Osteoblast (primary cell): ENCODE data around the gene DSCAML1. TPM values are rescaled to one million over a fixed set of nuclear protein-coding genes. Genes with fewer than 3 reads are reported as not detected.

Experiments
- DNase-seq: peaks from one replicate; pipeline ENCODE4 v3.0.0; 2011; ENCODE audit warnings: low spot score, mixed read lengths; ENCODE audit not compliant: insufficient read length; ENCODE audit errors: missing footprints
- H2AFZ ChIP-seq: 2 replicates; pipeline ENCODE4 v1.6.0; 2011; ENCODE audit warnings: mild to moderate bottlenecking, low read length
- H3K27ac ChIP-seq: 2 replicates; pipeline ENCODE4 v1.5.1; 2011; ENCODE audit warnings: mild to moderate bottlenecking, low read depth, low read length, moderate library complexity
- H3K27me3 ChIP-seq: 2 replicates; pipeline ENCODE4 v1.6.0; 2012; ENCODE audit warnings: mild to moderate bottlenecking, control low read depth, inconsistent platforms, low read length, moderate library complexity; ENCODE audit not compliant: insufficient read depth
- H3K36me3 ChIP-seq: 2 replicates; pipeline ENCODE4 v1.5.1; 2011; ENCODE audit warnings: mild to moderate bottlenecking, low read length, control low read depth, moderate library complexity; ENCODE audit not compliant: insufficient read depth
- H3K4me1 ChIP-seq: 2 replicates; pipeline ENCODE4 v1.5.1; 2011; ENCODE audit warnings: mild to moderate bottlenecking, low read length, control low read depth, moderate library complexity; ENCODE audit not compliant: insufficient read depth
- H3K4me2 ChIP-seq: 2 replicates; pipeline ENCODE4 v1.6.0; 2011; ENCODE audit warnings: mild to moderate bottlenecking, low read length; ENCODE audit not compliant: insufficient read depth
- H3K4me3 ChIP-seq: fragments of 200-600 bp; sonication (generic); 3 replicates; pipeline ENCODE4 v1.5.1; 2012; ENCODE audit warnings: mild to moderate bottlenecking, low read length, inconsistent platforms; ENCODE audit not compliant: insufficient read depth
- H3K79me2 ChIP-seq: 2 replicates; pipeline ENCODE4 v1.6.0; 2012; ENCODE audit warnings: mild to moderate bottlenecking, low read length, control low read depth, inconsistent platforms; ENCODE audit not compliant: insufficient read depth
- H3K9me3 ChIP-seq: 2 replicates; pipeline ENCODE4 v1.5.1; 2011; ENCODE audit warnings: low read depth, low read length, control low read depth
- H4K20me1 ChIP-seq: 2 replicates; pipeline ENCODE4 v1.6.0; 2012; ENCODE audit warnings: mild to moderate bottlenecking, low read length, control low read depth; ENCODE audit not compliant: insufficient read depth
- total RNA-seq: library from RNA; depleted of rRNA; stranded (reverse); fragments of >200 nt; gene quantifications from 2 replicates; pipeline ENCODE4 v1.2.3, GENCODE V29; 2012
- TF ChIP-seq, protein P1 (sequence below): IDR thresholded peaks from 2 replicates; pipeline ENCODE4 v1.5.1; 2011; ENCODE audit warnings: mild to moderate bottlenecking, low read depth, low read length, moderate library complexity; ENCODE audit errors: extremely low read depth

The DSCAML1 gene
- total RNA-seq, 1 donor, result not detected

DNA sequence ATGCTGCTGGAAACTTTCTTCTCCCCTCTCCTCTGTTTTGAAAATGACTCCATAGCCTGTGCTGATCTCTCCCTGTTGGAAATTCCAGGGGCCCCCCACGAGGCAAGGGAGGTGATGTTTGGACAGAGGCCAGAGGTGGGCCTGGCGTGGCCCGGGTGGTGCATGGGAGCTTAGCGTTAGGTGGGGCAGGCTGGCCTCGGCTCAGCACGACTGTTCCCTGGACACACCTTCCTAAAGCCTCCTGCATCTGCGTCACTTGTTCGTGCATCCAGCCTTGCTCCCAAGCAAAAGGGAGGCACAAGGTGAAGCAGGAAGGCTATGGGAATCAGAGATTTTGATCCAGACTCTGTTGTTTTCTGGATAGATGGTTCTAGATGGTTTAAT lies 334.2 kb downstream of the DSCAML1 start:
- H2AFZ ChIP-seq, result no peak overlapping the region
- H3K4me2 ChIP-seq, result no peak overlapping the region
- no peaks in the 10 kb centered on the region for H4K20me1 ChIP-seq
- H3K4me1 ChIP-seq, result no peaks in the 10 kb centered on the region
- H3K36me3 ChIP-seq, result no peaks in the 10 kb centered on the region
- H3K4me3 ChIP-seq, result no peak overlapping the region
- no peaks in the 10 kb centered on the region for H3K9me3 ChIP-seq
- peak; percentile 64 for DNase-seq
- no peak overlapping the region for H3K27ac ChIP-seq
- H3K27me3 ChIP-seq, result no peaks in the 10 kb centered on the region
- H3K79me2 ChIP-seq, result no peaks in the 10 kb centered on the region
- TF ChIP-seq, protein P1, sequence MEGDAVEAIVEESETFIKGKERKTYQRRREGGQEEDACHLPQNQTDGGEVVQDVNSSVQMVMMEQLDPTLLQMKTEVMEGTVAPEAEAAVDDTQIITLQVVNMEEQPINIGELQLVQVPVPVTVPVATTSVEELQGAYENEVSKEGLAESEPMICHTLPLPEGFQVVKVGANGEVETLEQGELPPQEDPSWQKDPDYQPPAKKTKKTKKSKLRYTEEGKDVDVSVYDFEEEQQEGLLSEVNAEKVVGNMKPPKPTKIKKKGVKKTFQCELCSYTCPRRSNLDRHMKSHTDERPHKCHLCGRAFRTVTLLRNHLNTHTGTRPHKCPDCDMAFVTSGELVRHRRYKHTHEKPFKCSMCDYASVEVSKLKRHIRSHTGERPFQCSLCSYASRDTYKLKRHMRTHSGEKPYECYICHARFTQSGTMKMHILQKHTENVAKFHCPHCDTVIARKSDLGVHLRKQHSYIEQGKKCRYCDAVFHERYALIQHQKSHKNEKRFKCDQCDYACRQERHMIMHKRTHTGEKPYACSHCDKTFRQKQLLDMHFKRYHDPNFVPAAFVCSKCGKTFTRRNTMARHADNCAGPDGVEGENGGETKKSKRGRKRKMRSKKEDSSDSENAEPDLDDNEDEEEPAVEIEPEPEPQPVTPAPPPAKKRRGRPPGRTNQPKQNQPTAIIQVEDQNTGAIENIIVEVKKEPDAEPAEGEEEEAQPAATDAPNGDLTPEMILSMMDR, result no peak

DNA sequence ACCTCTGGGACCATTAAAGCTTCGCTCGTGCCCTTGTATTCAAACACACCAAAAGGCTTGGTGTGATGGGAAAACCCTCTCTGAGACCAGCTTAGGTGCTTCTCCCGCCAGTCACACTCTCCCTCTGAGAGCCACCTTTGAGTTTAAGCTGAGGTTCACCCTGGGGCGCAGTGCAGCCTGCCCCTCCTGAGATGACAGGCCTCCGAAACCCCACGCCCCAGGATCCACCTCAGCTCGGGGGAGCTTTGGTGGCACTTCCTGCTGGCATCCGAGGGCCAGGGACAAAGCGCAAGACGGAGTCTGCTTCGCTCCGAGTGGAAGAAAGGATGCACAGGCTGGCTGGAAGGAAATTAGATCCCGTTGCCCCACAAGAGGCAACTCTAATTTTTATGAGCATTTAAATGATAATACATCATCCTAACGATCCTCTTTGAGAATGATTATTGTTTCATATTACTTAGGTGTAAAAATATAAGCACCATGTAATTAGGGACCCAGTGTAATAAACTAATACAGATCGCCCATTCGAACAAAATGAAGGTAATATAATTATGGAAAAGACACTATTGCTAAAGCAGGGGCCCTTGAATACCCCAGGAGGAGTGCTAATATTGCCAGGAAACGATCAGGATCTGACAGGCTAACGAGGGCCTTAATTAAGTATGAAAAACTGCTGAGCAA lies 334.7 kb downstream of the DSCAML1 start:
- DNase-seq, result peak; percentile 75
- TF ChIP-seq, protein P1, result no peak
- Histone ChIP-seq H3K36me3 (no peaks in the 10 kb centered on the region), H3K4me3 (no peak overlapping the region), H3K4me2 (no peak overlapping the region), H4K20me1 (no peaks in the 10 kb centered on the region), H3K27ac (no peak overlapping the region), H2AFZ (no peak overlapping the region), H3K9me3 (no peaks in the 10 kb centered on the region), H3K4me1 (no peaks in the 10 kb centered on the region), H3K79me2 (no peaks in the 10 kb centered on the region), H3K27me3 (no peaks in the 10 kb centered on the region)

DNA sequence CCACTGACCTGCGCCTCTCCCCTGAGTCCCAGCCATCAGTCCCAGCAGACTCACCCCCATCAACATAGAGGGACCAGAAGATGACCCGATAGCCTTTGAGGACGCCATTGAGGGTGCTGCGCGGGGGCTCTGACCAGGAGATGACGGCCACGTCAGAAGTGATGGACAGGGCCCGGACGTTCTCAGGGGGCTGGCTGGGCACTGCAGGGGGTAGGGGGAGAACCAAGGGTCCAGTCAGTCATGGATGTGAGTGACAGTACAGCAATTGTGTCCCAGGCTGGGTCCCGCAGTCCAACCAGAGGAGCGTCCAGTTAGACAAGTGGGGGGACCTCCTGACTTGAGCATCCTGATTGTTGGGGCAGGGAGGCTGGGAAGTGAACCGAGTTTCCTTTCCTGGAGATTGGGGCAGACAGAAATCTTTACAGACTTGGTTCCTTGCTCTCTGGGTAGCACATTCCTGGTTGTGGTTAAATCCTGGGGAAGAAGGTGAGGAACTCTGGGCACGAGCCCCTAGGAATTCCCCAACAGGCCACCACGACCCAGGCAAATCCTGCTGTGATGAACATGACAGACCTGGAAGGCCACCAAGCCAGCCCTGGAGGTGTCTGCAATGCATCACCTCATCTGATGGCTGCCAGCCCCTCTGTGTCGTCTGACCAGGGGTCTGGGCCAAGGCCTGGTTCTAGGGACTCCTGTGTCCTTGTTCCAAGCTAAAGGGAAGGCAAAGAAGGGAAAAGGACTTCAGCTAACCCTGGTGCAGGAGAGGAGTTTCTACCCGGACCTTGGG lies 335.4 kb downstream of the DSCAML1 start:
- TF ChIP-seq, protein P1, result no peak
- no peak overlapping the region for H2AFZ ChIP-seq
- peak; percentile 73 for DNase-seq

DNA sequence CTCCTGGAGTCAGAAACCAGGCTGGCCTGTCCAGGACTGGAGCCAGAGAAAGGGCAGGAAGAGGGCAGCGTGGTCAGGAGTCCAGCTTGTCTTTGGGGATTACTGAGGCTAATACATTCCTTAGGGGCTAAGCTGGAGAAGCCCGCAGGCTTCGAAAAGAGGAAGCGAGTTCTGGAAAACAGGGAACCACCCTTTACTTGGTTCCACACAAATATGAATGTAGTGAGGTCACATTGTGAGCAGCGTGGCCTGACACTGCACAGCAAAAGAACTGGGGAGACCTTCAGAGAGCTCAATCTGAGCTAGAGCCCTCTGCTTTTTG lies 337.1 kb downstream of the DSCAML1 start:
- no peak overlapping the region for H2AFZ ChIP-seq
- no peaks in the 10 kb centered on the region for H4K20me1 ChIP-seq
- H3K27me3 ChIP-seq, result peaks cover 3% of the 10 kb centered on the region
- H3K79me2 ChIP-seq, result no peaks in the 10 kb centered on the region
- H3K4me1 ChIP-seq, result no peaks in the 10 kb centered on the region
- no peak overlapping the region for H3K27ac ChIP-seq
- no peaks in the 10 kb centered on the region for H3K9me3 ChIP-seq
- no peak overlapping the region for H3K4me3 ChIP-seq
- TF ChIP-seq, protein P1, result no peak
- H3K36me3 ChIP-seq, result no peaks in the 10 kb centered on the region
- peak; percentile 23 for DNase-seq
- no peak overlapping the region for H3K4me2 ChIP-seq

More for the DNA sequence above, 335.4 kb downstream of the DSCAML1 start:
- H3K4me1 ChIP-seq, result no peaks in the 10 kb centered on the region
- no peaks in the 10 kb centered on the region for H3K9me3 ChIP-seq
- H3K36me3 ChIP-seq, result no peaks in the 10 kb centered on the region
- H3K27ac ChIP-seq, result no peak overlapping the region
- H3K79me2 ChIP-seq, result no peaks in the 10 kb centered on the region
- no peak overlapping the region for H3K4me2 ChIP-seq
- no peak overlapping the region for H3K4me3 ChIP-seq
- H4K20me1 ChIP-seq, result no peaks in the 10 kb centered on the region
- H3K27me3 ChIP-seq, result no peaks in the 10 kb centered on the region
